DMS153 treated with DMSO at 0.1 percent for 48 hours (cell line): Measurements from ENCODE around the gene HS3ST3B1.

ENCODE experiments used
- DNase-seq: peaks from one replicate; lab custom pipeline; 2025; ENCODE audit not compliant: unreplicated experiment; lab: John Stamatoyannopoulos, UW

Gene HS3ST3B1

DNA sequence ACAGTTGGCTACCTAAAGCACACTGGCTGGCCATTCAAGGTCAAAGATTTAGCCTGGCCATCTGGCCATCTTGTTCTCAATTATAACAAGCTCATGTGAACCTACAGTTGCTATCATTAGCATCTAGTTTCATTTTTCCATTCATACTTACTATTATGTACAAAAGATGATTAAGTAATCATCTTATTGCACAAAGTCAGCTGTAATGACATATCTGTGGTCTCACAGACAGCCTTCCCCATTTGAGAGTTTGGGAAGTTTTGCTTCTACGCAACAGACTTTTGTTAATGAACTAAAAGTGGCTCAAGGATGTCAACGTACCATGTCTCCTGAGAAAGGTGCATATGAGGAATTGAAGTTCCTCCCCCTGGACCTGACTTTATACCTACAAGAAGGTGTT, 51.3 kb downstream of the HS3ST3B1 start:
- DNase-seq = no peak

DNA sequence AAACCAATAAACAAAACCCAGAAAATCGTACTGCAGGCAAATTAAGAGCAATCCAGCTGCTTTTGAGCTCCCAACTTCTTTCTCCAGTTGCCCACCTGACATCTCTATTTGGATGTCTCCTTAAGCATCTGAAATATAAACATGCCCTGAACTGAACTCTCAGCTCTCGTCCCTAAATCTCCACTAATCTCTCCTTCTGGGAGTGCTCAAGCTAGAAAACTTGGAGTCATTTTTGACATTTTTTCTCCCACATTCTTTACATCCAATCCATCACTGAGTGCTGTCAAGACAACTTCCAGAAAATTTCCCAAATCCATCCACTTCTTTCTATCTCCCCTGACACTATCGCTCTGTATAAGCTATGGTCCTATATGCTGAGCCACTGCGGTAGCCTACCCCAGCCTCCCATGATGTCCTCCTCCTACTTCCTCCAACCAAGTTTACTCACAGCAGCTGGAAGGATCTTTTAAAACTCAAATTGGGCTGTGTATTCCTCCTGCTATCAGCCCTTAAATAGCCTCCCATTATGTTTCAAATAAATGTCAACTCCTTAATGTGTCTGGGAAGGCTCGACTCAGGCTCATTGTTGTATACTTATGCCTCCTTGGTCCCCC, 53.1 kb downstream of the HS3ST3B1 start:
- no peak for DNase-seq

DNA sequence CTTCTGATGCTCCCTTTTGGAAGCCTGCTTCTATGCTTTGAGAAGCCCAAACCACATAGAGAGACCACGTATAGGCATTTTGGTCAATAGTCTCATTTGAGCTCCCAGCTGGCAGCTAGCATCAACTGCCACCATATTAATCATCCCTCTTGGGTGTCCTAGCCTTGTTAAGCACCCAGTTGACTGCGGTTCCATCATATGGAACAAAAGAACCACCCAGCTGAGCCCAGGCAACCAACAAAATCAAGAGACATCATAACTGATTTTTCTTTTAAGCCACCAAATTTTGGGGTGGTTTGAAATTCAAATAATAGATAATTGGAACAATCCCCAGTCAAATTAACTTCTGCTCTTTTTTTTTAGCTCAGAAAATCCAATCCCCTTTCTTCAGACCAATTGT, 53.9 kb downstream of the HS3ST3B1 start:
- no peak for DNase-seq

DNA sequence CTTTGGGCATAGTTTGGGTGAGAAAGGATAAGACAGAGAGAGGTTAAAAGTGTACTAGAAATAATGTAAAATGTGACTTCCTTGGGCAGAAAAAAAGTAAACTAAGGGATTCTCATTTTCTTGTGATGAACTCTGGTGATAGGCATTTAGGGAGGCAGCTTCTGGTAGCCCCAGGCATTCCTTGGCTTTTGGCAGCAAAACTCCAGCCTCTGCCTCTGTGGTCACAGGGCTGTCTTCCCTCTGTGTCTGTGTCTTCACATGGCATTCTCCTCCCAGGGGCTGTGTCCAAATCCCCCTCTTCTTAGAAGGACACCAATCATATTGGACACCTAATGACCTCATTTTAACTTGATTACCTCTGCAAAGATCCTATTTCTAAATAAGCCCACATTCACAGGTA, 54.7 kb downstream of the HS3ST3B1 start:
- DNase-seq = no peak

DNA sequence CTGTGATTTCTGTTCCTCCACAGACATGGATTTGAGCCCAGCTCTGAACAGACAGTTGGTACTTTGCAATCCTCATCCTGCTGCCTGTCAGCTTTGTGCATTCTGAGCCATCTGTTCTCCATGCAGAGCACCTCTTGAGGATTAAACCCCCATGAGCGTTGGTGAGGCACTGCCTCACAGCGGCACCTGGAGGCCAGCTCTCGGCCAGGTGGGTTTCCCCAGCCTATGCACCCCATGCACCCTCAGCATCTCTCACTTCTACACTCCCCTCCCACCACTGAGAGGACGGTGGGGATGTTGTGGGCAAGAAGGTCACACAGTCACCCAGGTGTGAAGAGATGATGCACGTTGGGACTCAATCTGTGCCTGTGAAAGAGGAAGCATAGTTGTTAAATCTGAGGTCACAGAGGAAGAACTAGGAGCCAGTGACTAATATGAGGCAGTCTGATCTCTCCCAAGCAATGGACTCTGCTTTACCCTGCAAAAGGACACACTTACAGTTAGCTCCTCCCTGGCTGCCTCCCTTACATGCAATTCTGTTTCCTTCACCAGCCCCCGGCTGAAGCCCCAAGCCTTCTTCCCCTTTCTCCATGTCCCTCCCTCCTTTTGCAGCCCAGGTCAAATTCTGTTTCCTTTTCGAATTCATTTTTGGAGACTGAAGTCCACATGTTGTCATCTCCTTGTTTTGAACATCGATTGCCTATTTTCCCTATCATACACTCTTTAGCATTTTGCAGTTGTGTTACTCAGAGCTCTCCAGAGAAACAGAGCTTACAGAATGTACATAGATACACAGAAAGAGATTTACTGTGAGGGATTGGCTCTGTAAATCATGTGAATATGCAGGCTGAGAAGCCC, 58.5 kb downstream of the HS3ST3B1 start:
- no peak for DNase-seq

DNA sequence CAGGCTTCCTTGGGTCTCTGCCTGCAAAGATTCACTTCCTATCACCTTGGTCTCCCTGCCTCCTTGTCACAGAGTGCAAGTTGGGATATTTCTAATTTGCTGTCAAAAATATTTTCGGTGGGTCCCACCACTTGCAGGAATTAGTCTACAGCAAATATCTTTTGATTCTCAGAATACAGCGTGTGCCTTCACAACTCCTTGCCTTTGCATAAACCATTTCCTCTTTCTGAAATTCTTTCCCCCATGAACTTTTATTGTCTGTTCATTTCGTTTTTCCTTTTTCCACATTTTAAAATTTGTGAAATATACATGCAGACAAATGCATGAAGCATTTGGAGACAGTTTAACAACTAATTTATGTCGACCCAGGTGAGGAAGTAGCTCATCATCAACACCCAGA, 60.0 kb downstream of the HS3ST3B1 start:
- DNase-seq = no peak

DNA sequence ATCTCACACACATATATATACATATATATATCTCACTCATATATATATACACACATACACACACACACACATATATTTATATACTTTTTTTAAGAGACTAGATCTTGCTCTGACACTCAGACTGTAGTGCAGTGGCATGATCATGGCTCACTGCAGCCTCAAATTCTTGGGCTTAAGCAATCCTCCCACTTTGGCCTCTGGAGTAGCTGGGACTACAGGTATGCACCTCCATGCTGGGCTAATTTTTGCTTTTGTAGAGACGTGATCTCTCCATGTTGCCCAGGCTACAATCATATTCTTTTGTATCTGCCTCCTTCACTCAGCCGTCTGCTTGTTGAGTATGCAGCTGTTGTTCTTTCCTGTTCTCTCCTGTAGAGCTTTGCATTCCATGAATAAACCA, 60.6 kb downstream of the HS3ST3B1 start:
- no peak for DNase-seq

DNA sequence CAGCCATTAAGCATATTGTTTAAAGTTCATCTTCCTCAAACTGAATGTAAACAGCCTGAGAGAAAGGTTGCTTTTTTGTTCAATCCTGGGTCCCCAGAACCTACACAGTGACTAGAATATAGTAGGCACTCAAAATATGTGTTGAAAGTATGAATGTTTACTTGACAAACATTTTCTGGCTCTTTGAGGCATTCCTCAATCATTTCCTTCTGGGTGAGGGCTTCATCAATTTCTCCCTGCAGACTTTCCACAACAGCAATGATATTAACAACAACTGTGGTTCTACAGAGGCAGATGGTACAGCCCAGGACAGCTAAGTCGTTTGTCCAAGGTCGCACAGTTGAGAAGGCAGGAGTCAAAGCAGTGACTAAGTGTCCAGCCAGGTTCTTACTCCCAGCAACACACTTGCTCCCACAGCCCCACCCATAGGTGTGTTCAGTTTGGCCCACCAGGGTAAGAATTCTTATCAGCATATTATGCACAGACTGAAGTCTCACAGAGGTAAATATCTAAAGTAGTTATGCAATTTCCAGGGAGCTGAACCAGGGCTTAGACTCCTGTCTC, 61.1 kb downstream of the HS3ST3B1 start:
- DNase-seq = no peak

DNA sequence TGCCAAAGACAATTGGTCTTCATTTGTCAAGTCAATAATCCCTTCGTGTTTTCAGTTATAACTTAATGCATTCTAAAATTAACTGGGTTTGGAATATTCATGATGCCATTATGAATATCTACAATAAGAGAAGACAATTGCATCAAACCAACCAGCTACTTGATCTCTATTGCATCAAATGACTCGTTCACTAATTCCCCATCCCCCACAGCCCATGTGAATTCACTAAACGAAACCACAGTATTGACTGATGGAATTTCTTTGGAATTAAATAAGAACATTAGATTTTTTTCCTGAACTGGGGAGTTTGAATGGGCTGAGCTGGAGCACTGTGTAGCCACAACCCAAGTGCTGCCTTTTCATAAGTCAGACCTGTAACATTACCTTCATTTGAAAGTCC, 65.3 kb downstream of the HS3ST3B1 start:
- DNase-seq = no peak

DNA sequence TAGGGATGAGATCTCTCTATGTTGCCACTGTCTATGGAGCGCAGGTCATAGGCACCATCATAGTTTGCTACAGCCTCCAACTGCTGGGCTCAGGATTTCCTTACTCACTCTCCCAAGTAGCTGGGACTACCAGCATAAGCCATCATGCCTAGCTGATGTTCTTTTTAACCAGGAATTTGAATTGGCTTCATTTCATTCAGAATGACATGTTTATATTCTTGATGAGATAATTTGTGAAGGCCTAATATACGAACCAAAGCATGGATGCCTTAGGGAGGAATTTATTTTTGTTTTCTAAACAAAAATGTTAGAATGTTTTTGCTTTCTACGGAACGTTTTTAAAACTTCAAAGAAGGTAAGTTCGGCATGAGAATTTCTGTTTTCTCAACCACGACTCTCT, 71.6 kb downstream of the HS3ST3B1 start:
- DNase-seq = no peak

DNA sequence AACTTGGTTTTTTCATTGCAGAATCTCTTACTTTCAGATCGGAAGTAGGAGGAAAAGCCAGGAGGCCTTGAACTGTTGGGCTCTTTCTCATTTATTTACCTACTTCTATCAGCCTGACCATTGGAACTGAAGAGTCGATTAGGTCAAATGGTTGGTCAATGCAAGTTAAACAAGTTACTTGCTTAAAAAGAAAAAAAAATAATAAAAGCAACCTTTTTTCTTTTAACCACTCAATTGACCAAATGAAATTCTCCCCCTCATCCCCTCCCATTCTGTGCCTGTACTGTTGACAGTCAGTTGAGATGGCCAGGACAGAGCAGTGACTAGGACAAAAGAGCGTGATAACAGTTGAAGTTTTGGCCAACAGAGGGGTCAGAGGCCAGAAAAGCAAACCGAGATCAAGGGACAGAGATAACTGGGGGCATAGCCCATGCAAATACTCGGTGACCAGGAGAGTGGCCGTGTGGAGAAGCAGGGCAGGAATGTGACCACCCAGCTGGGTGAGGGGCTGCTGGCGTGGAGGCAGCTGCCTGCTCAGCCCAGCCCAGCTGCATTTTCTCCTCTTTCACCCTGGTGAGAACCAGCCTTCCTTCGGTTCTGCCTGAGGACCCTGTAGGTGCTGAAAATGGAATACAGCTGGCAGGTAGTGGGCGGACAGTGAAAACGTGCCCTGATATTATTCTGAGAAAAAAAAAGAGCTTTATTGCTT, 72.2 kb downstream of the HS3ST3B1 start:
- no peak for DNase-seq

DNA sequence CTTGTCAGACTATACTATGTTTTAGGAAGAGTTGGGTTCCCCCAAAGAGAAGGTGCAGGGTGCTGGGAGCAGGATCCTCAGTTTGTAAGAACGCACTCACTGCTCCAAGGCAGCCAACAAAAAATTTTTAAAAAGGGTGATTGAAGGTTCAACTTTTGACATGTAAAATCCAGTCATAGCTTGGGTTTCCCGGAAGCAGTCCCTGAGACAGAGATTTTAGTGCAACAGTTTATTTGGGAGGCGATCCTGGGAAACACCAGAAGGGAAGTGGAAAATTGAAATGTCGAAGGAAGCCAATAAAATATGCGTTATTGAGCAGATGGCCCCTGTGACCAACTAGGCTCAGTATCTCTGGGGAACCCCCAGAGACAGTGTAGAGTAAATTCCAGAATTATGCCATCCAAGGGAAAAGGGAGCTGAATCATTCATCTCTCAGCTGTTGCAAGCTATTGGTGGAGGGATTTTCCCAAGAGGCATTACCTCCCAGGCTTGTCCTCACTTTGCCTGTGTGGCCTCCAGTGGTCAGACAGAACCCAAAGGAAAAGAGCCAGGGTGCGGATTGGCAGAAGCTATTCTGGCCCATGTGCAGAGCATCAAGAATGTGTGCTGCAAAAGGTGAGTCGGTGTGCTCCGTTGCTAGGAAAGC, 72.9 kb downstream of the HS3ST3B1 start:
- DNase-seq = no peak

DNA sequence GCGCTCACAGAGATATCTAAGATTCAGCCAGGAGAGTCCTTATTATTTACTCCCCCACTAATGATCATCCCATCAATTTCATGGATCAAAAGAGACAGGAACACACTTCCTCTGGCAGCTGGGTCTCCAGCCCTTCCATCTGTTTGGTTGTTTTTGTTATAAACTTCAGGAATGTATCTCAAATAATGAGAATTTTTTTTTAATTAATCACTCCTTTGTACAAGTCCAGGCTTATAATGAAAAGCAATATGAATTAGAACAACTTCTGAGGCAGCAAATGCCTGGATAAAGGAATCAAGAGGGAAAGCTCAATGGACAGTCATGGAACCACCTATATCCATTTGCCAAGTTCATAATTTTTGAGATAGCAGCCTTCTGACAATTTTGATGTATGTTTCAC, 73.4 kb downstream of the HS3ST3B1 start:
- DNase-seq = no peak

DNA sequence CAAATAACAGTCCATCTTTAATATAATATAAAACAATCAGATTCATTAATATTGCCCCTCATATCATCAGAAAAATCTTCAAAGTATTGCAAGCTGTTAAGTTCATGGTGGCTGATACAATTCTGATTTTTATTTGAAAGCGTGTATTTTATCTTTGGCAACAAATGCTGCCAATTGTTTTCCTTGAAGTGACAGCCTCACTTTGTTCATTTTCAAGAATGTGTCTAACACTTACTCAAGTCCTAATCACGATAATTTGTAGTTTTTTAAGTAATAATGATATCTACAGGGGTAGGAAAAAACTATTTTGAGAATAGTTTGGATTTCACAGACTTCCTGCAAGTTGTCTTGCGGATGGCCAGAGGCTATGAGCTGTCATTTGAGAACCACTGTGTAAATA, 75.8 kb downstream of the HS3ST3B1 start:
- DNase-seq = no peak

DNA sequence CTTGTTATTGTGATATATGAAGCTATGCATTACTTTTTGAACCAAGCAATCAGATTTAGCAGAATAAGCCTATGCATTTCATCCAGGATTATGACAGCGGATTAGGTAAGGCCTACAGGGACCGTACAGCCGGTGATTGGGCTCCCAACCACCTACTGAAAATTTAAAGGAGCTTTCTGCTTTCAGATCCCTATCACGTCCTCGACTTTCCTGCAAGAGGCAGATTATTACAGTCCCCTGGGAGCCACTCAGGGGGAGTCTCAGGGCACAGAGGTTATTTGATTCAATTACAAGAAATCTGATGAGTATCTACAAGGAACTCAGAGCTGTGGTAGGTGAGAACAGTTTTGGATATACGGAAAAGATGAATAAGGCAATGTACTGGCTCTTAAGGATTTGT, 80.7 kb downstream of the HS3ST3B1 start:
- DNase-seq = no peak

DNA sequence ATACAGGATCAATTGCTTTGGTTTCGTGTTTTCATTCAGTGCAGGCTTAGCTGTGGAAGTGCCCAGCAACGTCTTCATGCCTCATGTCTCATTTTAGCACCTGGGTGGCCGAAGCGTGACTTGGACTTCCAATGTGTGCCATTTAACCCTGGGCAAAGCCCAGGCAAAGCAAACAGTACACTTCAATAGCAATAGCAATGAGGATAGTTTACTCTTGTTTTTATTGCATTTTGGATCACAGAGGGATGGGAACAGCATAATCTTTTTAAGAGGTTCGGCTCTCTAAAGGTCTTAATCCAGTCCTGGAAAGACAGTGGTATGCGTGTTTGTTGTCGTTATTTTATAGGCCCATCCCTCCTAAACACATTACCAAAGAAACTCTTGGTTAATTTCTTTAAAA, 86.2 kb downstream of the HS3ST3B1 start:
- no peak for DNase-seq

DNA sequence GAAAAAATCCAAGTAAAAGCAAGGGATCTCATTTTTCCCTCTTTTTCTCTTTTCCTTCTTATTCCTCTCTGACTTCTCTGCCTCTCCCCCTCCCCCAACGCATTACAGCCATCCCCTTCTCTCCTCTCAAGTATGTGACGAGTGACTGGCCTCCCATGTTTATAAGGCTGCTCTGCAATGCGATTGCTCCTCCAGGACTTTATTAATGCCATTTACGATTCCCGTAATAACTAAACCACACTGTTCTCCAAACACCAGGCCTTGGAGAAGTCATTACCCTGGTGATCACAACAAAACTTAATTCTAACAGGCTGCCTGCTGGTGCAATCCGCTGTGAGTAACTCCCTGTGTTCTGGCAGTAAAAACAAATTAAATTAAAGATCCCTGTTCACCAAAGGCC, 88.8 kb downstream of the HS3ST3B1 start:
- no peak for DNase-seq

DNA sequence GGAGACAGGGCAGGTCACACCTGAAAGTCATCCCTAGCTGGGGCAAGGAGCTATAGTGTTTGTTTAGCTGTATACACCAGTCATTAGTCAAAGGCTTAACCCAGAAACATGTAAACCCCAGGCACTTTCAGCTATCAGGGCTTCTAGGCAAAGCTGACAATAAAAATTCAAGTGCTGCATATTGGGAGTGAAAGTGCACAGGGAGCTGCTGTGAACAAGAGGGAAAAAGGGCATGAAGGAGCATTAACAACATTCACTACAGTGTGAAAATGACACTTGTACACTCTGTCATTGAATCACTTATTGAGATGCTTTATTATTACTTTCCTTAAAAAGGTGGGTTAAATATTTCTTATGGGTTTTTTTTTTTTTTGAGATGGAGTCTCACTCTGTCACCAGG, 92.8 kb downstream of the HS3ST3B1 start:
- no peak for DNase-seq

DNA sequence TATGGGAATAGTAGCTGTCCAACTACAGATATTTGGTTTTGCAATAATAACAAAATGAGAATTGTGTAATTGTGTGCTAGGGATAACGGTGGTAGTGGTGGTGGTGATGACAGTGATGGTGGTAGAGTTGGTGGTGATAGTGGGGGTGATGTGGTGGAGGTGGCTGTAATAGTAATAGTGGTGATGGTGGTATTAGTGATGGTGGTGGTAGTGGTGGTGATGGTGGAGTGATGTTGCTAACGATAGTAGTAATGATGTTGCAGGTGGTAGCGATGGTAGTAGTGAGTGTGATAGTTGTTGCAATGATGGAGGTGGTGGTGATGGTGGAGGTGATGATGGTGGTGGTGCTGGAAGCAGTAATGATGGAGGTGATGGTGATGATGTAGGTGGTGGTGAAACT, 94.4 kb downstream of the HS3ST3B1 start:
- no peak for DNase-seq

DNA sequence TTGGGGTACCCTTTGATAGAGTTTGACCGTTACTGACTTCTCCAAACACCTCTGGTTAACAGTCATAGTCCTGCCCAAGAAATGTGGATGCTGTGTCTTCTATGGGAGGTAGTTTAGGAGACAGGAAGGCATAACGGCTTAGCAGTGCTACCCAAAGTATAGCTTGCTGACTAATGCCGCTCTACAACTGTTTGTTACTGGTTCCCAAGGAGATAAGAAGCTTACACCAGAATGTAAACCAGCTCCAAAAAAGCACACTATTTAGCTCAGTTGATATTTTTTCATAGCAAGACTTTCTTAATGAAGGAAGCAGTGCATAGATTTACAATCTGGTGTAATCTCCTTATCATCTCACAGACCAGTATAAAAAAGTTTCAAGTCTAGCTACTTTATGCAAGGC, 95.7 kb downstream of the HS3ST3B1 start:
- no peak for DNase-seq

DNA sequence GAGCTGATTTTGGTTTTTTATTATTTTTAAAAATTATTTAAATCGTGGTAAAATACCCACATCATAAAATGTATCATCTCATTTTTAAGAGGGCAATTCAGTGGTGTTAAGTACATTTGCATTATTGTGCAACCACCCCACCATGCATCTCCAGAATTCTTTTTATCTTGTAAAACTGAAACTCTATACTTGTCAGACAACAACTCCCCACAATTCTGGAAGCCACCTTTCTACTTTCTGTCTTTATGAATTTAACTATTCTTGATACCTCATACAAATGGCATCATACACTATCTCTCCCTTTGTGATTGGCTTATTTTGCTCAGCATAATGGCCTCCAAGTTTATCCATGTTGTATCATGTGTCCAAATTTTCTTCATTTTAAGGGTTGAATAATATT, 97.9 kb downstream of the HS3ST3B1 start:
- DNase-seq = no peak
